ENCODE data around the gene PLXDC2. TPM values are rescaled to one million over a fixed set of nuclear protein-coding genes. Genes with fewer than 3 reads are reported as not detected.

The PLXDC2 gene
- total and polyA plus RNA-seq, 10 donors, result 1.8 to 50.4 (median 29.7) TPM

GRCh38 chr10:19860107-19860506, 43.9 kb downstream of the PLXDC2 start:
- Histone ChIP-seq H3K9me3 (no peaks in the 10 kb centered on the region), H3K4me1 (peaks cover 0 to 4% (median 0%) of the 10 kb centered on the region in 6 donors), H3K36me3 (no peaks in the 10 kb centered on the region), H3K4me3 (no peak overlapping the region), H3K27me3 (replicated peaks in 1 of 7) (no peaks in the 10 kb centered on the region), H3K27ac (no peak overlapping the region)
- DNase-seq, result no peak
- TF ChIP-seq POLR2AphosphoS5 (IDR thresholded peaks at IDR 0.05) (no peak), POLR2A (IDR thresholded peaks at IDR 0.05) (no peak)
- TF ChIP-seq, protein P1, sequence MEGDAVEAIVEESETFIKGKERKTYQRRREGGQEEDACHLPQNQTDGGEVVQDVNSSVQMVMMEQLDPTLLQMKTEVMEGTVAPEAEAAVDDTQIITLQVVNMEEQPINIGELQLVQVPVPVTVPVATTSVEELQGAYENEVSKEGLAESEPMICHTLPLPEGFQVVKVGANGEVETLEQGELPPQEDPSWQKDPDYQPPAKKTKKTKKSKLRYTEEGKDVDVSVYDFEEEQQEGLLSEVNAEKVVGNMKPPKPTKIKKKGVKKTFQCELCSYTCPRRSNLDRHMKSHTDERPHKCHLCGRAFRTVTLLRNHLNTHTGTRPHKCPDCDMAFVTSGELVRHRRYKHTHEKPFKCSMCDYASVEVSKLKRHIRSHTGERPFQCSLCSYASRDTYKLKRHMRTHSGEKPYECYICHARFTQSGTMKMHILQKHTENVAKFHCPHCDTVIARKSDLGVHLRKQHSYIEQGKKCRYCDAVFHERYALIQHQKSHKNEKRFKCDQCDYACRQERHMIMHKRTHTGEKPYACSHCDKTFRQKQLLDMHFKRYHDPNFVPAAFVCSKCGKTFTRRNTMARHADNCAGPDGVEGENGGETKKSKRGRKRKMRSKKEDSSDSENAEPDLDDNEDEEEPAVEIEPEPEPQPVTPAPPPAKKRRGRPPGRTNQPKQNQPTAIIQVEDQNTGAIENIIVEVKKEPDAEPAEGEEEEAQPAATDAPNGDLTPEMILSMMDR (IDR thresholded peaks at IDR 0.05 in 8 of 11, conservative IDR thresholded peaks at IDR 0.05 in 3 of 11), result no peak
- intact Hi-C loops (cut with DNase I; ENCODE audit: low total_unique reads), result no loop called here
- WGBS, 5 donors, result 93 to 96% (median 96%) methylated on average over 1 of the region's 1 CpG

DNA sequence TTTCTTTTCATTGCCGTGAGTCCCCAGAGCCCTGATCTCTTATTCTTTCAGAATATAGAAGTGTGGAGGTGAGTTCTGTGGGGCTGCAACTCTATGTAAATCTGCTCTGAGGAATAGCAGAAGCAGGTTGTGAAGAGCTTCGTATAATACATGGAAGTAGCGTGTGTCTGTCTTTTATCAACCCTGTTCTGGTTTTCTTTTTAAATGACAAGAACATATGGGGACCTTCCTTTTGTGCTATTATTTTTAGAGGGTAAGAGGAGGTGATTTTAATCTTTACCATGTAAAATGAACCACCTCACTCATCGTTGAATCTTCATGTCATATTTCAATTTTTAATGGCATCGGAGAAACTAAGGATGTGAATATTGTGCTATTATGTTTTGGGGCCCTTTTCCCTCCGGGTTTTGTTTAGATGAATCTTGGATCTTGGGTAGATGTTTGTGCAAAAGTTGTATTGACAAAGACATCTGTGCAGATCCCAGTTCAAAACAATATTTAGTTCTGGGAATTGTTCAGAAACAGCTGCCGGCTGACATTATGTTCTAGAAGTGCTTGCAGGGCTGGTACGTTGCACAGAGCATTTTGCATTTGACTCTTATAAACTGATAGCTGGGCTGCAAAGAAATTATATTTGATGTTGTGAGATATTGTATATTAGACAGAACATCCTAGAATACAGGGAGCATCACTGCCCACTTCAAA, 46.7 kb downstream of the PLXDC2 start:
- Histone ChIP-seq H3K9me3 (peaks cover 0 to 4% (median 0%) of the 10 kb centered on the region in 8 donors), H3K36me3 (no peaks in the 10 kb centered on the region), H3K4me1 (peaks cover 0 to 4% (median 0%) of the 10 kb centered on the region in 6 donors), H3K27me3 (replicated peaks in 1 of 7) (no peaks in the 10 kb centered on the region), H3K4me3 (no peak overlapping the region), H3K27ac (no peak overlapping the region)
- TF ChIP-seq POLR2AphosphoS5 (IDR thresholded peaks at IDR 0.05), result no peak
- no peak for TF ChIP-seq POLR2A (IDR thresholded peaks at IDR 0.05)
- TF ChIP-seq, protein P1 (IDR thresholded peaks at IDR 0.05 in 8 of 11, conservative IDR thresholded peaks at IDR 0.05 in 3 of 11), result no peak
- intact Hi-C loops (cut with DNase I; ENCODE audit: low total_unique reads), result no loop called here
- DNase-seq, result no peak
- WGBS, 5 donors, result 77 to 86% (median 80%) methylated on average over 8 of the region's 8 CpGs

DNA sequence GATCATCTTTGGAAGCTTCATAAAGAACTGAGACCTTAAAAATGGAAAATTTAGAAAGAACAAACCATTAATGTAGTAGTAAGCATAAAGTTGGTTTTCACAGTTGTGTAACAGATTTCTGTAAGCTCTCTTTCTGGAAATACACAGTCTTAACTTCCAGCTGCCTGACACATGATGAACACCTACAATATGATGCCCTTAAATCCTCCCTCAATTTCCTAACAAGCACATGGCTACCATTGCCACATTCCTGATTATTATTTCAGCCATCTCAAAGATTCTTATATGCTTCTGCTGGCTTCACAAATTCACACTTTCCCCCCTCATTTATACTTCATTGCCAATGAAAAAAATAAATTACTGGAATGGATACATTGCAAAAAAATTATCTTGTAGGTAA, 49.4 kb downstream of the PLXDC2 start:
- Histone ChIP-seq H3K27ac (no peak overlapping the region), H3K4me1 (peaks cover 0 to 4% (median 0%) of the 10 kb centered on the region in 6 donors), H3K4me3 (no peak overlapping the region), H3K9me3 (peaks cover 0 to 4% (median 0%) of the 10 kb centered on the region in 8 donors), H3K27me3 (replicated peaks in 1 of 7) (no peaks in the 10 kb centered on the region), H3K36me3 (no peaks in the 10 kb centered on the region)
- TF ChIP-seq, protein P1 (IDR thresholded peaks at IDR 0.05 in 8 of 11, conservative IDR thresholded peaks at IDR 0.05 in 3 of 11), result no peak
- TF ChIP-seq POLR2A (IDR thresholded peaks at IDR 0.05), result no peak
- TF ChIP-seq POLR2AphosphoS5 (IDR thresholded peaks at IDR 0.05), result no peak
- intact Hi-C loops (cut with DNase I; ENCODE audit: low total_unique reads), result no loop called here
- no peak for DNase-seq

DNA sequence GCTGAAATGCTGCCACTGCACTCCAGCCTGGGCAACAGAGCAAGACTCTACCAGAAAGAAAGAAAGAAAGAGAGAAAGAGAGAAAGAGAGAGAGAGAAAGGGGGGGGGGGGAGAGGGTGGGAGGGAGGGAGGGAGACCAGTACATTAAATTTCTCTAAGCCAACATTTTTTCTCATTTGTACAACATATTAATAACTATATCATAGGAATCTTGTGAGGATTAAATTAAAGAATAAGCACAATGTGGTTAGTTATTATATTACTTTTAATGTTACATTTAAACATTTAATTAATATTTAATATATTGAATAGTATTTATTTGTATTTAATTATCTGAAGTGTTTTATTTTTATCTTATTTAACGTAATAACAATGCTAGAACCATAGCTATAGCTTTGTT, 53.1 kb downstream of the PLXDC2 start:
- TF ChIP-seq, protein P1 (IDR thresholded peaks at IDR 0.05 in 8 of 11, conservative IDR thresholded peaks at IDR 0.05 in 3 of 11), result no peak
- TF ChIP-seq POLR2A (IDR thresholded peaks at IDR 0.05), result no peak
- TF ChIP-seq POLR2AphosphoS5 (IDR thresholded peaks at IDR 0.05), result no peak
- Histone ChIP-seq H3K36me3 (no peaks in the 10 kb centered on the region), H3K4me1 (no peaks in the 10 kb centered on the region), H3K27me3 (replicated peaks in 1 of 7) (no peaks in the 10 kb centered on the region), H3K27ac (no peak overlapping the region), H3K9me3 (peaks cover 0 to 4% (median 0%) of the 10 kb centered on the region in 8 donors), H3K4me3 (no peak overlapping the region)
- intact Hi-C loops (cut with DNase I; ENCODE audit: low total_unique reads), result no loop called here
- DNase-seq, result no peak
- WGBS, 5 donors, result 76 to 84% (median 83%) methylated on average over 1 of the region's 1 CpG
